Activated CD4-positive, alpha-beta T cell treated with anti-CD3 and anti-CD28 coated beads for 24 hours (primary cell): ENCODE data around the gene DNAH14.
A peak's percentile ranks its signal among the peaks of the same experiment; 100 is the strongest.
"Not testable (repeated sequence)": the region's sequence is repeated elsewhere in the genome, so short reads cannot be mapped to it uniquely, and the experiment has no call there.

ENCODE experiments used
- DNase-seq, 2 donors: peaks; one replicate each; pipeline ENCODE4 v3.0.0-alpha.2; 2020; ENCODE audit warnings: low read depth in 2 of 2

The DNAH14 gene

DNA sequence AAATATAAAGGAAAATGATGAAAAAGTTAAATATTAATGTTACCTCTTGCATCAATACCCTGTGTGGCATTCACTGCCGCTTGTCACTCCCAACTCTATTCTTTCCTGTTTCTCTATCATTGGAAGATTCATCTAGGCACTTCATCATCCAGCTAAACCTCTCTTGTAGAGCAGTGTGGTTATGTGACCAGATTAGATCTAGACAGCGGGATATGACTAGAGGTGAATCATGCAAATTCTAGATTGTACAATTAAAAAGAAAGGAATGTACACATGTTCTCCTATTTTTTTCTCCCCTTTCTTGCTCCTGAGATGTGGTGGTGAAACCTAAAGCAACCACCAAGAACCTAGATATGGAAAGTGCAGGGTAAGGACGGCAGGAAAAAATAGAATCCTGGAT lies 324.3 kb downstream of the DNAH14 start:
- no peak for DNase-seq

DNA sequence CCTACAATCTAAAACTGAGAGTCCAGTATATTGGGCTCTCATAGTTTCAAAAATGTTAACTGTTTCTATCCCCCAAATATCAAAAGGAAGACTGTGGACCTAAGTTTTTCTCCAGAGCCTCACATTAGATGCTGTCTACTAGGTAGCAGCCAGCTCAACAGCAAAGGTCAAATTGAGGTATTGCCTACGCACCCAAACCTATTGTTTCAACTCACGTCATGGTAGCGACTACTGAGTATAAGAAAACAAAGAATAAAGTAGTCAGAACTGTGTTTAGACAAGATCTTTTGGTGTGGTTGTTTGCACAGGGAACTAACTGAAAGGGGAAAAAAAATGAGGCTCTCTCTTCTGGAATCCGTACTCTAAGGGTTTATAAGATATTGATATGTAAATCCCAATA lies 325.2 kb downstream of the DNAH14 start:
- DNase-seq: no peak

DNA sequence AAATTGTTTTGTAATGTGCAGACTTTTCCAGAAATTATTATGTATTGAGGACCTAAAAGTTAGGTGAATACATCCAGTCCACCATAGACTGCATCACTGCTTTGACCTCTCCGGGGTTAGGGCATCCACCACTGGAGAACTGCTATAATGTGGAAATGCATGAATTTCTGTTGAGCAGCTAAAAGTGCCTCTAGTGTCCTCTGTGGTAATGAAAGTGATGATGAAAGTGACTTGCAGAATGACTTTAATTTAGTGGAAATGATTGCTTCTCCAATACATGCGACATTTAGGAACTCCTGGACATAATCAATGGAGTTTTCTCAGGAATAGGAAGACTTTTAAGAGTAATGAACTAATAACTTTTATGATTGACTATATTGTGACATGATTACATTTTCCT lies 327.6 kb downstream of the DNAH14 start:
- DNase-seq: no peak

DNA sequence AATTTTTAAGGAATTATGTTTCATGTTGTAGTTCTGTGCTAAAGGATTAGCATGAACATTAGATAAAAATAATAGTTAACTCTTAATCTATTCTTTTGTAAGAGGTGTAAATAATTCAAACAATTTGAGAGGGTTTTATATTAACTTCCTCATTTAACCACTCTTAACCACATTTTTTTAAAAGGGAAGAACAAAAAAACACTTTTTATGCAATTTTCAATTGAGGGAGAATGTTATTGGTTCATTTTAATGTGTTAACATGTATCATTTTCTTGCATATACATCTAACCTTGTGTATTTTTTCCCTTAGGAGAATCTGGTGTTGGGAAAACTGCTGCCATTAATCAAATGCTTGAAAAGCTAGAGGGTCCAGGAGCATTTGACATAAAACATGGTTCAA lies 329.3 kb downstream of the DNAH14 start:
- no peak for DNase-seq

DNA sequence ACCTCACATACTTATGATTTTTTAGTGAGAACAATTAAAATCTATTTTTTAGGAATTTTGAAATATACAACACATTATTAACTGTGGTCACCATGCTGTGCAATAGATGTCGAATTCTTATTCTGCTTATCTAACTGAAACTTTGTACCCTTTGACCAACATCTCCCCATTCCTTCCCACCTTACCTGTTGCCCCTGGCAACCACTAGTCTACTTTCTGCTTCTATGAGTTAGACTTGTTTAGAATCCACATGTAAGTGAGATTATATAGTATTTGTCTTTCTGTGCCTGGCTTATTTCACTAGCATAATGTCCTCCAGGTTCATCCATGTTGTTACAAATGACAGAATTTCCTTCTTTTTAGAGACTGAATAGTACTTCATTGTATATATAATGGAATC lies 330.1 kb downstream of the DNAH14 start:
- no peak for DNase-seq

DNA sequence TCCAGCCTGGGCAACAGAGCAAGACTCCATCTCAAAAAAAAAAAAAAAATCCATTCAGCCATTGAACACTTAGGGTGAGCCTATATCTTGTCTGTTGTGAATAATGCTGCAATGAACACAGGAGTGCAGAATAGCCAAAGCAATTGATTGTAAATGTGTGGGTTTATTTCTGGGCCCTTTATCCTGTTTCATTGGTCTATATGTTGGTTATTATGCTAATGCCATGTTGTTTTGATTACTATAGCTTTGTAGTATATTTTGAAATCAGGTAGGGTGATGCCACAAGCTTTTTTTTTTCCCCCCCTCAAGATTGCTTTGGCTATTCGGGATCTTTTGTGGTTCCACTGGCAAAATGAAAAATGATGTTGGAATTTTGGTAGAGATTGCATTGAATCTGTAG lies 330.8 kb downstream of the DNAH14 start:
- DNase-seq: no peak

DNA sequence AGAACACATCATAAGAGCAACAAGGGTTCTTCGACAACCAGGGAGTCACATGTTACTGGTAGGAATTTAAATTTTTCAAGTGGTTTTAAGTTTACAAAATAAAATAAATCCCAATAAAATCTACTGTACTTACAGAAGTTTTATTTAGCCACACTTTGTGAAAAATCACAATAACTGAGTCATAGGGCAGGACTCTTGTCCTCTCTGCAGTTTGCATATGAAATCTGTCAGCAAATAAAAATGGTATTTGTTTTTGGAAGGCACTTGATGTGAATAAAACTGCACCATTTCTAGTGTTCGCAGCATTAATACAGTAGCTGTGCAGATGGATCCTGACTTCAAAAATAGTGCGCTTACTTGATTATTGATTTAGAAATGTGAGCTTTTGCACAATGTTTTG lies 348.0 kb downstream of the DNAH14 start:
- DNase-seq: no peak

DNA sequence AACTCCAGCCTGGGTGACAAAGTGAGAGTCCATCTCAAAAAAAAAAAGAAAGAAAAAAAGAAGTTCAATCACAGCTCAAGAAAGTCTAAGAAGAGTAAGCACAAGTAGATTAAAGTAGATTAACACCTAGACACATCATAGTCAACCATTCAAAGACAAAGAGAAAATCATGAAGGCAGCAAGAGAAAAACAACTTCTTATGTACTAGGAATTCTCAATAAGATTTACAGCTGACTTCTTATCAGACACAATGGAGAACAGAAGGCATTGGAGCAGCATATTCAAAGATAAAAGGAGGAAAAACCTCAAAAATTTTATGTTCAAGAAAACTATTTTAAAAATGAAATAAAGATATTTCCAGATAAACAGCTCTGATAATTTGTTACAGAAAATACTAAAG lies 351.1 kb downstream of the DNAH14 start:
- DNase-seq: no peak

DNA sequence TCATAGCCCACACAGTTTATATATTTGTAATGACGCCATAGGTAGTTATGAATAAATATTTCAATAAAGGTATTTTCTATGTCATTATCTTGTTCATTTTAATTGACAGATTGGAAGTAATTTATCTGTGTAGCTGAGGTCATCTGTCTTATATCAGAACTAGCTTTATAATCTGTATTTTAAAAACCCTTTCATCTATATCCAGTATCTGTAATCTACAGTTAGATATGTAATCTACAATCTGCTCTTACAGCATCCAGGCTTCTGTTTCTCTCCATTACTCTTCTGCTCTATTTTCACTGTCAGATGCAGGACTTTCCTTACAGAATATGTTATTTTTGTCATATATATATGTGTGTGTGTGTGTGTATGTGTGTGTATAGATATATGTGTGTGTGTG lies 360.8 kb downstream of the DNAH14 start:
- no peak for DNase-seq

DNA sequence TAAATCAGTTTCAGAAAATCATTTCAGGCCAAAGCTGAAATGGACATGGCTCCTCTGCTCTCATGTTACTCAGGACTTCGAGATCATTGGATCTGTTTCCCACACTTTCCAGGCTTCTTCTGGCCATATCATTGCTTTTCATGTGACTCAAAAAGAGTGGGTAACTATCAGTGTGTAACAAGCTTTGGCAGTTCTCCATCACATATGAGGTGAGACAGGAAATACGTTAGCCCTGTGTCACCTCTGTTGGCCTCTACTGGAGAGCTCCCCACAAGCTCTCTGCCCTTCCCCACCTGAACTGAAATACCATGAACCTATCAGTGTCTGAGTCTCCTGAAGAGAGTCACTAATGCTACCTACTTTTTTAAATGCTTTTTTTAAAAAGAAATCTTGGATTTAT lies 370.1 kb downstream of the DNAH14 start:
- DNase-seq: no peak

DNA sequence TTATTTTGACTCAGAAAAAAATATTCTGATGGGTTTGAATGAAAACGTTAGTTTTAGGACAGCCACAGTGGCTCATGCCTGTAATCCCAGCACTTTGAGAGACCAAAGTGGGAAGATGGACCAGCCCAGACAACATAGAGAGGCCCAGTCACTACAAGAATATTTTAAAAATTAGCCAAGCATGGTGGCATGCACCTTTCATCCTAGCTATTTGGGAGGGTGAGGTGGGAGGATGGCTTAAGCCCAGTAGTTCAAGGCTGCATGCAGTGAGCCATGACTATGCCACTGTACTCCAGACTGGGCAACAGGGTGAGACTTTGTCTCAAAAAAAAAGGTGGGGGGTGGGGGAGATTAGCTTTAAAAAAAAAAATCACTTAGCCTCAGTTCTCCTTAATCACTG lies 370.9 kb downstream of the DNAH14 start:
- DNase-seq: no peak

DNA sequence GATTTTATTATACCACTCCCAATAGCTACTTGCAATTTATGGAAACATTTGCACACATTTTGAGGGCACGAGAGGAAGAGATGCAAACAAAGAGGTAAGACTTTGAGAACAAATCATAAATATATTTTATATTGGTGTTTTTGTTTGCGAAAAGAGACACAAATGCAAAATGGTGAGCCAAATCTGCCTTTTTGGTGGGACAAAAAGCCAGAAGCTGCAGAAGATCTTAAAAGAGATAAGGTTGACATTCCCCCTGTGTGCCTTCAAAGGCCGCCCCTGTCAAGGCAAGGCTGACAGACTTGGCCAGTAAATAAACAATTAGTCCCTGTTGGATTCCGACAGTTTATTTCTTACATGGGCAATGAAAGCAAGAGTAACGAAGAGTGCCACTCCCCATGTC lies 375.5 kb downstream of the DNAH14 start:
- DNase-seq: no peak

DNA sequence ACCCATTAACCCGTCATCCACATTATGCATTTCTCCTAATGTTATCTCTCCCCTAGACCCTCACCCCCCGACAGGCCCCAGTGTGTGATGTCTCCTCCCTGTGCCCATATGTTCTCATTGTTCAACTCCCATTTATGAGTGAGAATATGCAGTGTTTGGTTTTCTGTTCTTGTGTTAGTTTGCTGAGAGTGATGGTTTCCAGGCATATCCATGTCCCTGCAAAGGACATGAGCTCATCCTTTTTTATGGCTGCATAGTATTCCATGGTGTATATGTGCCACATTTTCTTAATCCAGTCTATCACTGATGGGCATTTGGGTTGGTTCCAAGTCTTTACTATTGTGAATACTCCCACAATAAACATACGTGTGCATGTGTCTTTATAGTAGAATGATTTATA lies 381.1 kb downstream of the DNAH14 start:
- not testable (repeated sequence) for DNase-seq

DNA sequence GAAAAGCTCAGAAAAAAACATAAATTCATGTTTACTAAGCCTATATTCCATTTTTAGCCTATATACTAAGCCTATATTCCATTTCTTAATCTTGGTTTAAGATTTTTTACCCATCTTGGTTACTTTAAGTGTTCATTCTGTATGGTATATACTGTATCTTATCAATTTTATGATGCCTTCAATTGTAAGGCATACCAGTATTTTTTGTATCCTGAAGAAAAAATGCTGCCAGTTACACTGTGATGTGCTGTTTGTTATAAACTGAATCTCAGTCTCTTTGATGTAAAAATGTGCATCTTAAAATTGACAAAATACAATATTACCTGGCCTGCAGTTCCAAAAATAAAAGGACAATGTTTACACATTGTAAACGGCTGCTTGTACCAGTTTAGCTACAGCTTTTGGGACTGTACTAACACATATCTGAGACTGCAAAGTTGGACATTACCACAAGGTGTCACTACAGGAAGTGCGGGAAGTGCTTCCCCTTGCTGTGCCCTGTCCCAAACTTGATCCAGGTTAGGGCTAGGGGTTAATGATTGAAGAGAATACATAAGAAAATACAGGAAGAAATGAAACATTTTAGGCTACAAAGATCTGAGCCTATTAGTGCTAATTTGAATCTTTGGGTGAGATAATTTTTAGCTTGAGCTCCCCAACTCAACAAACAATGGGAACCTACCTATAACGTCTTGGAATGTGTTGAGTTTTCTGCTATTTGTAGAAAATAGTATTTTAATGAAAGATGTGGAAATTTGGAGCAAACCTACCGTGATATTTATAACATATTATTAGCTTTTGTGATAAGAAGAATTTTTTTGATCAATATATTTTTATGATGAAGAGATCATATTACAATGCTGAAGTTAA lies 389.5 kb downstream of the DNAH14 start:
- DNase-seq: peak in 1 of 2 donors; percentile 7

DNA sequence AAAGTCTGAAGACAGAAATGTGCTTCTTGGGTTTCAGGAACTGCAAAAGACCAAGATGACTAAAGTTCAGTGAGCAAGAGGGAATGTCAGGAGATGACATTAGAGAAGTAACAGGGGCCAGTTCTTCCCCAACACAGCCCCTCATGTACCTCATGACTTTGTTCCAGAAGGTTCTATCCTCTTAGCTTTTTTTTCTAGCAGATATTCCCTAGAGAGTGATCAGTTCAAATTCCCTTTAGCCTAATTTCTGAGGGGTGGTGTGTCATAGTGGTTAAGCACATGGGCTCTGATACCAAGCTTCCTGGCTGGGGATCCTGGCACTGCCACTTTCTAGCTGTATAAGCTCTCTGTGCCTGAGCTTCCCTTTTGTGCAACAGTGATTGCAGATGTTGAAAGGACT lies 390.4 kb downstream of the DNAH14 start:
- DNase-seq: no peak

DNA sequence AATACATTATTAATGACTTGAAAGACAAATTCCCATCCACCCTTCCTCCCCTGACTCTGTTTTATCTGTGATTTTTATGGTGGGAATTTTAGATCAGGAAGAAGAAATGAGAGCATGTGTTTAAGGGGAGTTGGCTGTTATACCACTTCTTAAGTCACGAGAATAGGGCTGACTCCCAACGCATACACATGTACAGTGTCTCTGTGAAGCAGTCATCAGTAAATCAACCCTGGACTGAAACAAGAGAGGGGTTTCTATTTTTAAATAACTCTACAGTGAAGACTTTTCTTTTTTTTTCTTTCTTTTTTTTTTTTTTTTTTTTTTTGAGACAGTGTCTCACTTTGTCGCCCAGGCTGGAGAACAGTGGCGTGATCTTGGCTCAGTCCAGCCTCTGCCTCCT lies 392.3 kb downstream of the DNAH14 start:
- no peak for DNase-seq

DNA sequence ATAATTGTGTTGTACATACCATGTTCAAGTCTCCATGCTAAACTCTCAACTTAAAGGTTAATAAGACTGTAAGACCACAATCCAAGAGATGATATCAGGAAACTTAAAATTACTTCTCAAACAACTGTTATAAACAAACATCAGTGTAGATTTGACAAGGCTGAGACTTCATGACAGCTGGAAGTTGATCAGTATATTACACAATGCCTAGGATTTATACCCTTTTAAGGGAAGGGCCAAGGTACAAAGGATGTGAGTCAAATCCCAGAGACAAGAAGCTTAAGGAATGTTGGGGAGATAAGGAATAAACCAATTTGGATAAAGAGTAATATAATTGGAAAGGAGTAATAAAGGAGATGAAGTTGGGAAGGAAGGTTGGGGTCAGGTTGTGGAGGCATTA lies 399.6 kb downstream of the DNAH14 start:
- DNase-seq: no peak

DNA sequence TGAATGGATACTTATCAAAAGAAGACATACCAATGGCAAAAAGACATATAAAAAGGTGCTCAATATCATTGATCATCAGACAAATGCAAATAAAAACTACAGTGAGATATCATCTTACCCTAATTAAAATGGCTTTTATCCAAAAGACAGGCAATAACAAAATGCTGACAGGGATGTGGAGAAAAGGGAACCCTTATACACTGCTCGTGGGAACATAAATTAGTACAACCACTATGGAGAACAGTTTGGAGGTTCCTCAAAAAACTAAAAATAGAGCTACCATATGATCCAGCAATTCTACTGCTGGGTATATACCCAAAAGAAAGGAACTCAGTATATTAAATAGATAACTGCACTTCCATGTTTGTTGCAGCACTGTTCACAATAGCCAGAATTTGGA lies 400.5 kb downstream of the DNAH14 start:
- not testable (repeated sequence) for DNase-seq

DNA sequence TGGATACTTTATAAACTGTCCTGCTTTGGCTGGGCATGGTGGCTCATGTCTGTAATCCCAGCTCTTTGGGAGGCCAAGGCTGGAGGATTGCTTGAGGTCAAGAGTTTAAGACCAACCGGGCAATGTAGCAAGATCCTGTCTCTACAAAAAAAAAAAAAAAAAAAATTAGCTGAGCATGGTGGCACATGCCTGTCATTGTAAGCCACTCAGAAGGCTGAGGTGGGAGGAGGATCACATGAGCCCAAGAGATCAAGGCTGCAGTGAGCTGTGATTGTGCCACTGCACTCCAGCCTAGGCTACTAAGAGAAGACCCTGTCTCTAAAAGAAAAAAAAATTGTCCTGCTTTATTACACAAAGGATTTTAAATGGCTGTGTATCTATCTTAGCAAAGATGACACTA lies 403.2 kb downstream of the DNAH14 start:
- DNase-seq: no peak

DNA sequence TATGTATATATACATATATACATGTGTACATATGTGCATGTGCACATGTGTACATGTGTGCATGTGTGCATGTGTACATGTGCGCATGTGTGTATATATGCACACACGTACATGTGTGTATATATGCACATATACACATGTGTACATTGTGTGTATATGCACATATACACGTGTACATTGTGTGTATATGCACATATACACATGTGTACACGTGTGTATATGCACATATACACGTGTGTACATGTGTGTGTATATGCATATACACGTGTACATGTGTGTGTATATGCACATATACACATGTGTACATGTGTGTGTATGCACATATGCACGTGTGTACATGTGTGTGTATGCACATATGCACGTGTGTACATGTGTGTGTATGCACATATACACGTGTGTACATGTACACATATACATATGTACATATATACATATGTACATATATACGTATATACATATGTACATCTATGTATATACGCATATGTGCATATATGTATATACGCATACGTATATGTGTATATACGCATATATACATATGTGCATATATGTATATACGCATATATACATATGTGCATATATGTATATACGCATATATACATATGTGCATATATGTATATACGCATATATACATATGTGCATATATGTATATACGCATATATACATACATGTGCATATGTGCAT lies 405.8 kb downstream of the DNAH14 start:
- DNase-seq: not testable (repeated sequence)

DNA sequence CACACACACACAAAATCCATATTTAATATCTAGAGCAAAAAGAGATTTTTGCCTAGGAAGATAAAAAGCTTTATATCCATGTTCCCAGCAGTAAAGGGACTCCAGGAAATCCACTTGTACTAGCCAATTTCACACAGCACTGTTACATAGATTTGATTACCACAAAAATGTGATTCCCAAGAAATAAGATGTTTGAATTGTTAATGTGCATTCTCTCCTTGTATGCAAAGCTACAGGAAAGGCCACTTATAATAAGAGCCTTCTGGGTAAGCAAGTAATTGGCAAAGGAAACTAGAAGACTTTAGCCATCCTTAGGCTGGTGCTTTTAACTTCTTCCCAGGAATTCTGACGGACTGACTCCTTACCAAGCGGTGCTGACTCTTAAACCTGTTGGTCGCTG lies 409.1 kb downstream of the DNAH14 start:
- no peak for DNase-seq

DNA sequence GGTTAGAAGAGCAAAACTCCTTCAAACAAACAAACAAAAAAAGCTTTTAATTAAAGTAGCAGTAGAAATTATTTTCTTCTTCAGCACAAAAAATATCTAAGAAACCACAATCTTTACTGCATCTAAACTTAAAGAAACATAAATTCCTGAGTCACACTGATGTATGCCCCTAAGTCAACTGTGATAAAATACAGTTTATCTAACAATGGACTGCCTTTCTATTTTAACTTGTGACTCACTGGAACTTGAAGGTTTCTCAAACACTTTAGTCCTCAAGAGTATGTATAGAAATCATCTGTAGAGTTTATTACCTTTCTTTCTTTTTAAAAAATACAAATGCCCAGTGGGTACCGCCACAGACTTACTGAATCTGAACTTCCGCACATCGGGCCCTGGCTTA lies 412.2 kb downstream of the DNAH14 start:
- no peak for DNase-seq

DNA sequence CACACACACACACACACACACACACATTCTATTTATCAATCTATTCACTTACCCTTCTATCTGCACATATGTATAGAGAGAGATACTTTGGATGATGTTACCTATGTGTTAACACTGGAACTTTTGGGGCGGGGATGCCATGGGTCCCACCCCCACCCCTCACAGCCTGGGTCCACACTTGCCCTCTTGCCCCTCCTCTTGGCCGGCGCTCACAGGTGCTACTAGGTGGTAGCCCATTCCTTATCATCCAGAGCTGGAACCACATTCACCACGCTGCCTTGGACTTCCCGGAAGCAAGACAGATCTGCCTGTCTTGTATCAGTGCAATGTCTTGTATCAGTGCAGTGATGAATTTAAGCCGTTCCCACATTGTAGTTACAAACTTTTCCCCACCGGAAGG lies 413.2 kb downstream of the DNAH14 start:
- DNase-seq: no peak
